ENCODE measurements around the gene PNMA8A.

Gene PNMA8A

DNA sequence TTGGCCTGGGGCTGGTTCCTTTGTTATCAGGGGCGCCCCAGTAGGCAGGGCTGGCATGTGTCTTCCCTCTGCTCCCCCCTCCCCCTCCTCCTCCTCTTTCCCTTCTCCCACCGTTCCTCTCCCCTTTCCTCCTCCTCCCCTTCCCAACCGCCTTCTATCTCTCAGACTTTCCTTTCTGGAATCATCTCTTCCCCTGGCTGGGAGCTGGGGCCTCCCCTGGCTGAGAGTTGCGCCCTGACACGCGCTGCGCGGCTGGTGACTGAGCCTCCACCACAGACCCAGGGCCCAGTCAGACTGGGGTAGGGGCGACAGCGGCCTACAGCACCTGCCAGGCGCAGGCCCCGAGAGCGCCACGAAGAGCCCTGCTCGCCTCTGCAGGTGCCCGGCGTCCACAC, 21.5 kb upstream of the PNMA8A start:
- DNase-seq: no peak

DNA sequence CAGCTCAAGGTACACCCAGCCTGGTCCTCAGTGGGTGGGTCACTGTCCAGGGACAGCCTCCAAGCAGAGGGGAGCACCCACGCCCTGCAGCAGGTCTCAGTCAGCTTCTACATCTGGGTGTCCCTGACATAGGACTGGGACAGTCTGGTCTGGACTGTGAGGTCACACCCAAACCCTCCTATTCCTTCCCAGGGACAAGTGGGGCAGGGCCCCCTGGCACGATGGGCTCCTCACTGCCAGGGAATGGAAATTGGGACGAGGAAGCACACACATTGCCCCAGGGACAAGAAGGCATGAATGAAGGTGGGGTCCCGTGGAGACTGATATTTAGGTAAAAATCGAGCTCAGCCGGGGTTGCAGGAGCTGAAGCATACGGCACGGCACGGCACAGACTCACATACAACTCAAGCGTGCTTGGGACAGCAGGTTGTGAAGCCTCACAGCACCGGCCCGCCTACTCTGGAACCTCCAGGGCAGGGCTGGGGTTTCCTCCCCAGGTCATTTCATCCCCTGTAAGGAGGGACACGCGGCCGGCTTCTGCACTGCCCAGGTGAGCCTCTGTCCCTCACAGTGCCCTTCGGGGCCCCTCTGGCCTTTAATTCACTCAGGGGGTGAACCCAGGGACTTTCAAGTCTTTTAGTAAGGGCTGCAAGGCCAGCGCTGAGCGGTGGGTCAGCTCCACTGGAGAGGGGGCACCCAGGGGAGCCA, 20.8 kb upstream of the PNMA8A start:
- no peak for DNase-seq

DNA sequence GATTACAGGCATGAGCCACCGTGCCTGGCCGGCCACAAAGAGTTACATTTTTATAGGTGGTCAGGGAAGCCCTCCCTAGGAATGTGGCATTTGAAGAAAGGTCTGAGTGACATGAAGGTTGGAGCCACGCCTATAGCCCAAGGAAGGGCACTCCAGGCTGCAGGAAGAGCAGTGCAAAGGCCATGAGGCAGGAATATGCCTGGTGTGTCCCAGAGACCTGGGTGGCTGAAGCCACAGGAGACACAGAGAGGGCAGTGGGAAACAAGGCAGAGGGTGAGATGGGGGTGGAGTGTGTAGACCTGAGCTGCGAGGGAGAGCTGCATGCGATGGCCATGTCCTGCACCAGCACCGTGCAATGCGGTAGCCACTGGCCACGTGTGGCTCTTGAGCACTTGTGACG, 19.4 kb upstream of the PNMA8A start:
- no peak for DNase-seq

DNA sequence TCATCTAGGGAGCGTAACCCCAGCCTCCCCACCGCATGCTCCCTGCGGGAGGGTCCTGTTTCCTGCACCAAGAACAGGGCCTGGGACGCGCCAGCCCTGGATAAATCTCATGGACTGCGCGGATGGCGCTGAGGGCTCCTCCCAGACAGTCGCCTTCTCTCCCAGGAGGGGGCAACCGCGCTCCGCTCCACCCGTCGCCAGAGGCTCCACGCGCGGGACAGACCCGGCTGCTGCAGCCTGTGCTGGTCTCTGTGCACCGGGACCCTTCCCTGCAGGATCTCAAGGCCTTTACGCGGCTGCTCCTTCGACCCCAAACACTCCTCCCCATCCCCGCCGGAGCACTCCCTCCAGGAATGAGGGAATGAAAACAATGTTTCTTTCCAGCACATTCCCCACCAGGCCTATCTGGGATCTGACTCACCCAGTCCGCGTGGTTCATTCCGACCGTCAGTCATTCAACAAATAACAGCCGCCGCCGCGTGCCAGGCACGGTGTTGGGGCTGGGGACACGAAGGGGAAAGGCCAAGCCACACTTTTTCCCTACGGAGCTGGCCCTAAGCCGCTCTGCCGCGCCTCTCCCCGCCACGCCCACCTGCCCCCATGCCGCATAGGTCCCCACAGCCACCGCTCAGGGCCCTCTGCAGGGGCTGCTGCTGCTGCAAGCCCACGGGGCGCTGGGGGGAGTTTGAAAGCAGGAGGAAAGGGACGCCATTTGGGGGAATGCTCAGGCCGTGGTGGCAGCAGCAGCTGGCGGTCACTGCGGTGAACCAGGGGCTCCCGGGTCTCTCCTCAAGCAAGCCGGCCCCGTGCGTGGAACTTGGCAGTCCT, 18.3 kb upstream of the PNMA8A start:
- no peak for DNase-seq

DNA sequence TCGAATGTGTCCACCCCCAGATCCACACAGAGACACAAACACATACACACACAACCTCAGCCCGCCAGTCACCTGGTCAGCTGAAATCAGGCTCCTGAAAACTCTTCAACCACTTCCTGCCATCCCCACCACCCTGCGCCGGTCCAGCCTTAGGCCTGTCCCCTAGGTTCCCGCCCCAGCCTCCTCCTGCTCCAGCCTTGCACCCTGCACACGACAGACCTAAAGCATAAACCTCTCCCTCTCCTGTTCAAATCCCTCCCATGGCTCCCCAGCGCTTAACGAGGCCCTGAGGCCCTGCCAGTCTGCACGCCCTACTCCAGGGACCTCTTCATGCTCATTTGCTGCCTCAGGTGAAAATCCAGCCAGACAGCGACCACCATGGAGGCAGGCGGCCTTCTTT, 17.2 kb upstream of the PNMA8A start:
- DNase-seq: no peak

DNA sequence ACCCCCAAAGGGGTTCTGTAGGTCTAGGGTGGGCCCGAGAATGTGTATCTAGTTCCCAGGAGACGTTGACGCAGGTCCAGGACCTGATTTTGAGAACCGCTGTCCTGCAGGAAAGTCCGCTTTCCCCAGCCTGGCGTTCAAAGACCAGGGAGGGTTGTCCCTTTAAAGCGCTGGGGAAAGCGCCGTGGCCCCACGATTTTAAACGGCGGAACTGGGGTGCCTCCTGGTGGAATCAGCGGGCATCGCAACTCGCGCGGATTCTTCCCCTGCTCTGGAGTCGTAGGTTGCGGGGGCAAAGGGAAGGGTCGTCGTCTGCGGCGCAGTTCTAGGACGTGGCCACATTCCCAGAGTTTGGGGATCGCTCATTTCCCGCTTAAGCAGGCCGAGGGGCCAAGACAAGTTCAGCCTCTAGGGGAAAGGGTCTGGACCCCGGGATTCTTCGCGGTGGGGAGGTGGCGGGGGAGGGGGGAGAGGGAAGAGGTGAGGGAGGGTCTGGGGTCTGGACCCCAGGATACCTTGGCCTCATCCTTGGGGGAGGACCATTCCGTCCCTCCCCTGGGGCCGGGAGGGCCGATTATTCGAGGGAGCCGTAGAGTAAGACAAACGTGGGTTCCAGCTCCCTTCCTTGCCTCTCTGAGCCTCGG, 16.6 kb upstream of the PNMA8A start:
- DNase-seq: peak; percentile 19 to 74 (median 58)

DNA sequence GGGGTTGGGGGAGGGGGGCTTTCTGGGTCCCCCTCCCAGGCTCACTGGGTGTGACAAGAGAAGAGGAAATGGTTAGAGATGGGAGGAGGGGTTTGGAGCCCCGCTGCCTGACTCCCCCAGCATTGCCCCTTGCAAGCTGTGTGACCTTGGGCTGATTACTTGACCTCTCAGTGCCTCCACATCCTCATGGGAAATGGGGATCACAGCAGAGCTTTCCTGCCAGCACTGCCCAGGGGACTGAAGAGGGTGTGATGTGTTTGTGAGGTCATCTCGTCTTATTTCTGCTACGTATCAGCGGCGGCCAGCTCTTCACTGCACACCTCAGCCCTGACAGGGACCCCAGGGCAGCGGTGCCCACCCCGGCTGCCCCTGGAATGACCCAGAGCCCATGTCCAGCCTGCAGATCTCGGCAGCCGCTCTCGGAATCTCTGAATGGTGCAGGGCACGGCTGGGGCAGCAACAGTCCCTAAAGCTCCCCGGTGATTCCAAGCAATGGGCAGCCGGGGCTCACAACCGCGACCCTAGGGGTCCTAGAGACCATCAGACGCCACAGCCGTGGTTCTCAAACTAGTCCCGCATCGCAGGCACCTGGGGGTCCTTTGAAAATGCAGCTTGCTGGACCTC, 15.9 kb upstream of the PNMA8A start:
- no peak for DNase-seq

DNA sequence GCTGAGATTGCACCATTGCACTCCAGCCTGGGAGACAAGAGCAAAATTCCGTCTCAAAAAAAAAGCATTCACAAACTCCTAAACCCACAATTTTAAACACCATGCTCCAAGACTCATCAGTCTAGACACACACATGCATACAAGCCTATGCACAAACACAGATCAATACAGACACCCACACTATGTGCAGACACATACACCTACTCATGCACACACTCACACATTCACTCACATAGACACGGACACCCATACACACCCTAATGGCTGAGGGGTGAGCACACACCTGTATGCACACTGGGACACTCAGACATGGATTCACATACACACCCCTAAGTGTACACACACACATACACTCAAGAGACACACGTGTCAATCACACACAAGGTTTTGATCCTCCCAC, 15.0 kb upstream of the PNMA8A start:
- no peak for DNase-seq

DNA sequence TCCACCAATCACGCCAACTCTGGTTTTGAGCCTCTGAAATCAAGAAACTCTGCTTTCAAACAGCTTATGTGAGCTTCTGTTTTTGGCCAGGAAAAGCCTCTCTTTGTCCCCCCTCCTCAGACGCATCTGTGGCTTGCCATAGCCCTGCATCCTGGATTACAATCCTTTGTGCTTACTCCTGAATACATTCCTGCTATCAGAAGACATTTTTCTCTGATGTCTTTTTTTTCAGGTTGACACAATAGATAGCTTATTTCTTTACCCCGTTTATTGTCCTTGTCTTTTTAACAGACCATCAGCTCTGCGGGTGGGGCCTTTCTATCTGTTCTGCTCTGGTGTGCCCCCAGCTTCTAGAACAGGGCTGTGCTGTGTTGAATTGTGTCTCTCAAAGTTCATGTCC, 13.3 kb upstream of the PNMA8A start:
- DNase-seq: no peak

DNA sequence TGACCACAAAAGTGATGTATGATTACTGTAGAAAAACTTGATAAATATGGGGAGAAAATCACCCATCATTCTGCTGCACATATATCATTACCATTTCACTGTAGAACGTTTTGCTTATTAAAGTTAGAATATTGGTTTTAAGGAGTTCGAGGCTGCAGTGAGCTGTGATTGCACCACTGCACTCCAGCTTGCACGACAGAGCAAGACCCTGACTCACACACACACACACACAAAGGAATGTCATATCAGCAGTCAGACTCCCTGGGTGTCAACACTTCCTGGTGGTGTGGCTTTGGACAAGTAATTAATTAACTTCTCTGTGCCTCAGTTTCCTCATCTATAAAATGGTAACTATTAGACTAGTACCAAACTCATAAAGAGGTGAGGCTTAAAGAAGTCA, 11.3 kb upstream of the PNMA8A start:
- no peak for DNase-seq

DNA sequence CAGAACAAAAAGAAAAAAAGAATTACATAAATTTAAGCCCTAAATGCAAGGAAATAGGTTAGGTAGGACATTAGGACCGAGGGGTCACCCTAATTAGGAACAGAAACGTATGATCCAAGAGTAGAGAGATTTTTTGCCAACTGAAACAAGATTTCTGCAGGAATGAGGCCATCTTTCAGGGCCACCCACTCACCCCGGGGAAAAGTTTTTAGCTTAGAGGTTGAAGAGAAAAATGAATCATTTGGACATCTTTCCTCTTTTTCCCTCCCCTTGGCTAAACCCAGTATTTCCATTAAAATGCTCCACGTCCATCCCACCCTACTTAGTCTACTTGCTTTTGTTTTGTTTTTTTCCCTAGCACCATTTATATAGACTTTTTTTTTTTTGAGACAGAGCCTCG, 10.6 kb upstream of the PNMA8A start:
- DNase-seq: no peak

DNA sequence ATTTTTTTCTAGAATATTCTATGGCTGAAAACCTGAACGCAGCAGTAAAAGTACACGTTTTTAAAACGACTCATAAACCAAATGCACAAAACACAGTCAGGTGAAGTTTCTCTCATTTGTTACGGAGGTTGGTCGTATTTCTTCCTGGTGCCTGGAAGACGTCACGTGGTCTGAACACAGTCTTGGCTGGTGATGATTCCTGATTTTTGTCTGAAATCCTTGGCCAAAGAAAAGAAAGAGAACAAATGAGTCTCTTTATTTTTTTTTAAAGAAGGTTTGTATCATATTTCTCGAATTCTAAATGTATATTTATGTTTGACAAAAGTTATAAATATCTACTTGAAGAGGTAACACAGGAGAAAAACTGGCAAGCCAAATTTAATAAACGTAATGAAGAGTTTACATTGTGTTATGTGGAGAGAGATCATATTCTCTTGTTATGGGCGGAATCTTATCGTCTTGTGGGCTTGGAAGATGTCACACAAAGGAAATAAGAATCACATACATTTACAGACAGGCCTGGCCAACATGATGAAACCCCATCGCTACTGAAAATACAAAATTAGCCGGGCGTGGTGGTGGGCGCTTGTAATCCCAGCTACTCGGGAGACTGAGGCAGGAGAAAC, 10.0 kb upstream of the PNMA8A start:
- no peak for DNase-seq

DNA sequence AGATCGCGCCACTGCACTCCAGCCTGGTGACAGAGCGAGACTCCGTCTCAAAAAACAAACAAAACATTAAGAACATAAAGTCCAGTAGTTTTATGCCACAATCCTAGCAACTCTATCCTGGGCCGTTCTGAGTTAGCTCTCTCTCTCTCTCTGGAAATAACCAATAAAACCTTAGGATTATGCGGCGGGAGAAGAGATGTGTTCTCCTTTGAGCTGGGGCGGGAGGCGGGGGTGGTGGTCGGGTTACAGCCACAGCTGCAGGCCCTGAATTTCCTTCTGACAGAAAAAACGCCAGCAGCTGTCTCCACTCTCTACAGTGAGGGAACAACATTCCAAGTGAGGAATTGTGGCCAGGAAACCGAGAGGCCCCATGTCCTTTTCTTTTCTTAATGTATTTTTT, 9.1 kb upstream of the PNMA8A start:
- no peak for DNase-seq

DNA sequence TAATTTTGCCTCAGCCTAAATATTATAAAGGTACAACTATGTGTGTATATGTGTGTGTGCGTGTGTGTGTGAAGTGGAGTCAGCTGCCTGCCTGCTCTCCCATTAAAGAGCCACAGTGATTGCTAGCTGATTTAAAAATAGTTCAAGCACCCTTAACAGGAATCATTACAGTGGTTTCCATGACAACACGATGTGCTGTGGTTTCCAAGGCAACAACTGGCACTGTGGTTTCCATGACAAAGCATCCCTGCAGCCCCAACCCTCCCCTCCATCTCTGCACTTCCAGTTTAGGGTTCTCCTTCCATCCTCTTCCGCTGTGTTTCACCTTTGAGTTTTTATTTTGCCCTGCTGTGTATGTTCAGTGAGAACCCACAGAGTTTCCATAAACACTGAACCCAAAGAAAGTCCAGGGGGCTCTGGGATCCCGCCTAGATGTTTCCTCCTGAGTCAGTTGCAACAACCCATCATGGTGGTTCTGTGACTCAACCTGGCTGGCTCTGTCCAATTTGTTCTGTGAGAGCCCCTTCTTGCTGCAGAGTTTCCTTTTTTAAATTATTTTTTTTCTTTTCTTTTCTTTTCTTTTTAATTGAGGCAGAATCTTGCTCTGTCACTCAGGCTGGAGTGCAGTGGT, 7.1 kb upstream of the PNMA8A start:
- peak in 1 of 5 experiments; percentile 65 for DNase-seq

DNA sequence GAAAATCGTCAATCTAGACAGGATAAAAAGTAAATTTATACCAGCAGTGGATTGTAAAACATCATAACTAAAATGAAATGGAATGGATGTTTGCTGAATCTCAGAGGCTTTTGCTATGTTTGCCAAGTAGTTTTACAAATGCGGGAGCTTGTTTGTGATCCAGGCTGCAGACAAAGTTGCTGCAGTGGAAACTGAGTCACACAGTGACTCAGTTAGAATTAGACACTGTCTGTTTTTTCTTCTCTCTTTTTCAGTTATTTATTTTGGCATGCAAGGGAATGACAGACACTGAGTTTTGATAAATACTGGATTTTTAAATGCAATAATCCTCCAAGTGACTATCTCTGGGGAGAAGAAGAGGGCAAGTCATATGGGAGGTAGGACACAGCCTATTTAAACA, 4.6 kb upstream of the PNMA8A start:
- DNase-seq: no peak

DNA sequence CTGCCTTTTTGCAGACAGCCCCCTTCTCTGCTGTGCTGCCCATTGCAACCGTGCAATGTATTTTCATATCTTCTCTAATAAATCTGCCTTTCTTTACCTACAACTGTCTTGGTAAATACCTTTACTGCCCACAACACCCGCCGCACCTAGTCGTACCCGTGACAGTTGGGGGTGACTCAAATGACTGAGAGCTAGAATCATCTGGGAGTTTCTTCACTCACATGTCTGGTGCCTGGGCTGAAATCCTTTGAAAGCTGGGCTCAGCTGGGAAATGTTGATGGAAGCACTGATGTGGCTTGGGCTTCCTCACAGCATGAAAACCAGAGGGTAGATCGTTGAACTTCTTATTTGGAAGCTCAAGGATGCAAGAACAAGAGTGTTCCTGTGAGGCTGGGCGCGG, 2.8 kb upstream of the PNMA8A start:
- DNase-seq: no peak

DNA sequence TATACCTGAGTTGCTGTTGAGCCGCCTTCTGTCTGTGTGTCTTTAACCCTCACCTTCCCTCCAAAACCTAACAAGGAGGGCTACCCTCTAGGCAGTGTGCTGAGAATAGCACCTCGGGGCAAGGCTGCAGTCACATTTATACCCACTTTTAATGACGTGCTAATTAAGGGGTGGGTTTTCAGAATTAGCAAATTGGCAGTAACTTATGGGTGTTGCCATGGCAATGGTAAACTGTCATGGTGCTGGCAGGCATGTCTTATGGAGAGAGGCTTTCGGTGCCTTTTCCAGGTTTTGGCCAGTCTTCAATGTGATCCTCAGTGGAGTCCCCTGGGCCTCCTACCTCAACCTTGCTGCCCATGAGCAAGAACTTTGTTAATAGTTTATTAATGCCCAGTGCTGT, 1.2 kb upstream of the PNMA8A start:
- no peak for DNase-seq

DNA sequence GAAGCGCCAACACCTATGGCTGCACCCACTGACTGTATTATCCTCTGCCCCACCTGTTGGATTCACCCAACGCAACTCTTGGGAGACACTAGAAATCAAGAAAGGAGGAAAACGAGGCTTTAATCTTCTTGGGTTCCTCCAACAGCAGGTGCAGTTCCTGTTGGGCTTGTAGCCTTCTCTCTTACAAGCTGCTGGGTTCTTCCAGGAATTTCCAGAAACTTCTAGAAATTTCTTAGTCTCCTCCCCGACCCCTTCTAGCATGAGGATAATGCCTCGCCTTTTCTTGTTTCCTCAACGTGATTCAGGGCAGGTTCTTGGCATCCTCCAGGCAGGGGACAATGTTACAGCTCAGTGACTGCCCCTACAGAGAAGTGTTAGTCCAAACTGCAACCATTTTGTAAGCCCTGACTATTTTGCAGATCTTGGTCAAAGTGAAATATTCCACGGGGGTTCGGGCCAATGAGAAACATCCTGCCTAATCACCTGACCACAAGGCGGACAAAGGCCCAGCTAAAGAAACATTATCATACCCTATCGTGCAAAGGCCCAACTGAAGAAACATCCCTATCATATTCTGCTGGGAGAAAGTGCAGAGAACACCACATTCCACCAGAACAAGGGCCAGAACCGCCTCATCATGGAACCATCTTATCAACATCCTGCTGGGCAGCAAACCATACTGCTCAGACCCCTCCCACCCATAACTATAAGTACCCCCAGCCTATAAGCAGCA, 614 bp upstream of the PNMA8A start:
- DNase-seq: no peak

DNA sequence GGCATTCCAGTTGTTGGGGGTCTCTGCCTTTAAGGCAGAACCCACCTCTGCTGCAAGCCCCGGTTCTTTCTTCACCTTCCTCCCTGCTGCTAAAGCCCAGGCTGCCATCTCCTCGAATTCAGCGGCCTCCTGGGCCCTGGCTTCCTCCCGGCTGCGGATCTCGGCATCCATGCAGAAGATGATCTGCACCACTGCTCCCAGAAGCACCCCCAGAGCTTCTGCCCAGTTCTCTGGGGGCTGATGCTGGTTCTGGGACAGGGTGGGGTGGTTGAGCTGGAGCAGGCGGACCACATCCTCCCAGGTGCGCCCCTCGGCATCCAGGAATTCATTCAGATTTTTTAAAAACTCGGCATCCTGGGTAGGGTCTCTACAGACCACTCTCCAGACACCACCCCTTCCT, 987 bp downstream of the PNMA8A start:
- DNase-seq: no peak

DNA sequence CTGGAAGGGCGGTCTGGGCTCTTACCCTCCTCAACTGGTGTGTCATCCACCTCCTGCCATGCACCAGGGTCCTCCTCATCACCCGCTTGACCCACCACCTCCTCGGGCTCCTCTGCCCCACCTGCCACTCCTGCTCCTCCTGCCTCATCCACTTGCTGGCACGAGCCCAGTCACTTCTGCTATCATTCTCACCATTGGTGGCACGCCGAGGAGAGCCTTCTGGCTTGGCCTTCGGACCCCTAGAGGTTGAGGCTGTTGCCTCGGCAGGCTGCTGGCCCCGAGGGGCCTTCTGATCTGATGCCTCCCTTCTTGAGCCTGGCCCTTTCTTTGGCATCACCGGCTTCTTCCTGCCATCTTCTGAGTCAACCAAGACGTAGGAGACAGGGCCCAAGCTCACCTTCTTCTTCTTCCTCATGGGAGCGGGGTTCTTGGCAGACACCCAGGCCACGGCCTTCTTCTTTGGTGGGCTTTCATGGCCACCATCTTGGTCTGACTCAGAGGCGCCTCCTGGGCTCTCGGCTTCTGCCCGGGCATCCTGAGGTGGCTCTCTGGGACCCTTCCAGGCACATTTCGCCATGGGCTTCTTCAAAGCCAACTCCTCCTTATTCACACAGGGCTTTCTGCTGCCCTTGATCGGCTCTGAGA, 1.7 kb downstream of the PNMA8A start:
- no peak for DNase-seq

DNA sequence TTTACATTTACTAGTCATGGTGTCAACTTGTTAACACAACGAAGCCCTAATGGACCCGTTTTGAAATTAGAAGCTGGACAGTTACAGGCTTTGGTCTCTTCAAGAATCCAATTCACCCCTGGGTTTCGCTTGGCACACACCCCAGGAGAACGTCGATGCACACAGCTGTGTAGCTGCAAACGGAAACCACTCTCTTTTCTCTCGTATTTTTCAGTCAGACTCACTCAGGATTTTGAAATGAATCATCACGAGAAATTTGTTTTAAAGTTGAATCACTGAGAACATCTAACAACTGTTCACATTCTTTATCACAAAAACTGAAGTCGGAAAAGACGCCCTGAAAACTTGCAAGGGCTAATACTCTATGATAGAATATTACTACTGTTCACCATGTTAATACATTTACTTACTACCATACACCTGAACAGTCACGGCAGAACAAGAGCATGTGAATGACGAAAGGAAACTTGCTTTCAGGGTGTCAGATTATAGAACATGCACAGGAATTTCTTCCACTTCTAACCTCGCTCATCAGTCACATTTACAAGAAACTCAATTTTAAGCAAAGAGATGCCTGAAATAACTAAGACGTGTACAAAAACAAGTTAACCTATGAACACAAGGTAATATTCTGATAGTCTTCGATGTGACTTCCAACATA, 4.7 kb downstream of the PNMA8A start:
- DNase-seq: peak in 1 of 5 experiments; percentile 79
